Small intestine (tissue), 7 donors: ENCODE measurements around the gene CMPK2. TPM values are rescaled to one million over a fixed set of nuclear protein-coding genes. Genes with fewer than 3 reads are reported as not detected.

Experiments
- DNase-seq, 2 donors: peaks; one replicate each; pipeline versions ENCODE4 v3.0.0 to v3.0.0-alpha.2; 2013
- FAIRE-seq: peaks from 2 replicates; lab custom pipeline; 2012; peaks lifted over from hg19 to GRCh38; lab: Jason Lieb, UNC
- H3K27ac ChIP-seq, 3 donors: one replicate each; pipeline ENCODE4 v1.5.1; 2013; ENCODE audit warnings: low read length in 2 of 3, mild to moderate bottlenecking in 2 of 3, control low read depth in 1 of 3, inconsistent platforms in 1 of 3, low read depth in 1 of 3, moderate library complexity in 1 of 3
- H3K27me3 ChIP-seq, 3 donors: one replicate each; pipeline ENCODE4 v1.6.1; 2013; ENCODE audit warnings: low read length in 3 of 3, inconsistent platforms in 1 of 3; ENCODE audit not compliant: control insufficient read depth in 3 of 3, insufficient read depth in 3 of 3
- H3K36me3 ChIP-seq, 3 donors: one replicate each; pipeline ENCODE4 v1.6.1; 2013; ENCODE audit warnings: low read length in 3 of 3, inconsistent platforms in 1 of 3, low read depth in 1 of 3, mild to moderate bottlenecking in 1 of 3, moderate library complexity in 1 of 3; ENCODE audit not compliant: control insufficient read depth in 3 of 3, insufficient read depth in 2 of 3
- H3K4me1 ChIP-seq, 3 donors: one replicate each; pipeline ENCODE4 v1.6.1; 2013; ENCODE audit warnings: low read length in 2 of 3, inconsistent platforms in 1 of 3, low read depth in 1 of 3, mild to moderate bottlenecking in 1 of 3, moderate library complexity in 1 of 3; ENCODE audit not compliant: control insufficient read depth in 3 of 3, insufficient read depth in 2 of 3
- H3K4me3 ChIP-seq, 3 donors: one replicate each; pipeline ENCODE4 v1.5.1; 2013; ENCODE audit warnings: low read length in 3 of 3, control low read depth in 1 of 3, inconsistent platforms in 1 of 3, low read depth in 1 of 3, mild to moderate bottlenecking in 1 of 3, moderate library complexity in 1 of 3
- H3K9me3 ChIP-seq, 2 donors: one replicate each; pipeline ENCODE4 v1.6.1; 2013; ENCODE audit warnings: low read depth in 1 of 2, low read length in 1 of 2; ENCODE audit not compliant: control insufficient read depth in 2 of 2, insufficient read depth in 1 of 2
- WGBS, 3 donors: extraction: QIAGEN DNeasy Blood & Tissue Kit; methylation state at CpG; one replicate each; pipeline ENCODE4 v1.1.7; 2013; 5-methylcytosine and 5-hydroxymethylcytosine counted together
- polyA plus RNA-seq, 4 donors: library from polyadenylated mRNA; stranded (reverse) in 3 of 4; unstranded in 1 of 4; fragments of 200-250 nt in 3 of 4; fragments of 120-200 nt in 1 of 4; gene quantifications; one replicate each; pipeline versions ENCODE4 v1.2.1 to v1.2.3, GENCODE V29; 2013
- donor health status: healthy with polysubstance abuse.
- donor health status: control.
- donor health status: control.
- donor health status: Bipolar disorder and iron deficiency.
- donor health status: healthy.

Gene CMPK2
- polyA plus RNA-seq, 4 donors = 5.5 to 11.0 (median 9.5) TPM

GRCh38 chr2:6806604-6807003, 59.1 kb downstream of the CMPK2 start:
- Histone ChIP-seq H3K27me3 (peaks cover 0 to 3% (median 0%) of the 10 kb centered on the region in 3 donors), H3K4me1 (no peaks in the 10 kb centered on the region), H3K4me3 (no peak overlapping the region), H3K36me3 (no peaks in the 10 kb centered on the region), H3K9me3 (no peaks in the 10 kb centered on the region), H3K27ac (no peak overlapping the region)
- no peak for FAIRE-seq
- no peak for DNase-seq
- WGBS, 3 donors = 47 to 61% (median 56%) methylated on average over 6 of the region's 6 CpGs

GRCh38 chr2:6800553-6800952, 65.2 kb downstream of the CMPK2 start:
- H3K27me3 ChIP-seq = no peaks in the 10 kb centered on the region
- no peak overlapping the region for H3K4me3 ChIP-seq
- no peaks in the 10 kb centered on the region for H3K4me1 ChIP-seq
- DNase-seq = no peak
- H3K27ac ChIP-seq = no peak overlapping the region
- WGBS, 3 donors = 57 to 74% (median 66%) methylated on average over 5 of the region's 5 CpGs
- H3K9me3 ChIP-seq = no peaks in the 10 kb centered on the region
- no peaks in the 10 kb centered on the region for H3K36me3 ChIP-seq
- FAIRE-seq = no peak

Other genes starting within 250 kb of the CMPK2 start
- gene RSAD2, start 11.9 kb upstream of the CMPK2 start, polyA plus RNA-seq = 1 to 10 TPM in 3 of 4 donors, under 1 TPM in 1; 0.81 to 3.7 (median 1.8) TPM
- 1 to 10 TPM; 1.4 to 5.0 (median 2.7) TPM for gene RNF144A, start 51.5 kb upstream of the CMPK2 start, polyA plus RNA-seq